Measurements from ENCODE around the gene CST11.

The CST11 gene

GRCh38 chr20:23461180-23461579, 8.5 kb upstream of the CST11 start:
- no peak for TF ChIP-seq CTCF (conservative IDR thresholded peaks at IDR 0.05; ENCODE audit: low read depth, low read length)
- DNase-seq (ENCODE audit: low read depth): no peak
- no peak overlapping the region for H3K4me3 ChIP-seq (ENCODE audit: low read length)

GRCh38 chr20:23459461-23460150, 6.9 kb upstream of the CST11 start:
- TF ChIP-seq CTCF (conservative IDR thresholded peaks at IDR 0.05; ENCODE audit: low read depth, low read length): no peak
- no peak overlapping the region for H3K4me3 ChIP-seq (ENCODE audit: low read length)
- DNase-seq (ENCODE audit: low read depth): no peak

- TF ChIP-seq CTCF (conservative IDR thresholded peaks at IDR 0.05; ENCODE audit: low read depth, low read length): no peak
- no peak for DNase-seq (ENCODE audit: low read depth)
- H3K4me3 ChIP-seq (ENCODE audit: low read length): no peak overlapping the region
These were observed 4.2 kb upstream of the CST11 start for GRCh38 chr20:23456873-23457272.

GRCh38 chr20:23456409-23456808, 3.7 kb upstream of the CST11 start:
- TF ChIP-seq CTCF (conservative IDR thresholded peaks at IDR 0.05; ENCODE audit: low read depth, low read length): no peak
- H3K4me3 ChIP-seq (ENCODE audit: low read length): no peak overlapping the region
- DNase-seq (ENCODE audit: low read depth): no peak

- TF ChIP-seq CTCF (conservative IDR thresholded peaks at IDR 0.05; ENCODE audit: low read depth, low read length): no peak
- no peak overlapping the region for H3K4me3 ChIP-seq (ENCODE audit: low read length)
- DNase-seq (ENCODE audit: low read depth): no peak
These were observed 3.0 kb upstream of the CST11 start for GRCh38 chr20:23455639-23456038.

GRCh38 chr20:23454816-23455215, 2.1 kb upstream of the CST11 start:
- no peak overlapping the region for H3K4me3 ChIP-seq (ENCODE audit: low read length)
- no peak for TF ChIP-seq CTCF (conservative IDR thresholded peaks at IDR 0.05; ENCODE audit: low read depth, low read length)
- DNase-seq (ENCODE audit: low read depth): no peak

Data from retinal pigment epithelial cell (primary cell).